Activated CD8-positive, alpha-beta T cell treated with anti-CD3 and anti-CD28 coated beads for 36 hours (primary cell): ENCODE measurements around the gene COL12A1. TPM values are rescaled to one million over a fixed set of nuclear protein-coding genes. Genes with fewer than 3 reads are reported as not detected.

ENCODE experiments used
- ATAC-seq: fragments of 200-7000 bp; cut with Tn5 transposase; one replicate; pipeline ENCODE4 v1.10.0; 2021; ENCODE audit warnings: mild to moderate bottlenecking, moderate library complexity
- CTCF ChIA-PET: fragments of 350-600 bp; sonication (Branson Sonifier 250); formaldehyde crosslinking; loops from one replicate; lab custom pipeline; 2021; ENCODE audit warnings: antibody characterized with exemption; lab: Charles Lee
- POLR2A ChIA-PET: fragments of 350-600 bp; sonication (Branson Sonifier 250); formaldehyde crosslinking; loops from one replicate; lab custom pipeline; 2021; ENCODE audit warnings: antibody characterized with exemption; lab: Charles Lee
- DNase-seq: peaks from one replicate; pipeline ENCODE4 v3.0.0-alpha.2; 2020
- H3K27ac Mint-ChIP-seq: one replicate; pipeline ENCODE4 v1.8.0; 2021; ENCODE audit warnings: mild to moderate bottlenecking, mixed read lengths
- H3K27me3 Mint-ChIP-seq: one replicate; pipeline ENCODE4 v1.8.0; 2021; ENCODE audit warnings: mixed read lengths
- H3K36me3 Mint-ChIP-seq: one replicate; pipeline ENCODE4 v1.8.0; 2021; ENCODE audit warnings: low read depth, mixed read lengths
- H3K4me1 Mint-ChIP-seq: one replicate; pipeline ENCODE4 v1.8.0; 2021; ENCODE audit warnings: low read depth, mixed read lengths
- H3K4me3 Mint-ChIP-seq: one replicate; pipeline ENCODE4 v1.8.0; 2021; ENCODE audit warnings: mild to moderate bottlenecking, moderate library complexity, mixed read lengths
- H3K9me3 Mint-ChIP-seq: one replicate; pipeline ENCODE4 v1.8.0; 2021; ENCODE audit warnings: mixed read lengths
- intact Hi-C: fragments of 100-400 bp; cut with micrococcal nuclease; formaldehyde crosslinking; loops from one replicate; pipeline ENCODE4 v1.10.0; 2022
- total RNA-seq, 2 experiments: library from RNA; stranded (reverse); gene quantifications; one replicate each; pipeline ENCODE4 v1.2.3, GENCODE V29; 2021
- TF ChIP-seq, protein P1 (sequence below): fragments of 200-600 bp; IDR thresholded peaks from one replicate; pipeline ENCODE4 v1.8.0; 2022; ENCODE audit warnings: antibody characterized with exemption, mild to moderate bottlenecking

Gene COL12A1
- total RNA-seq, 2 experiments from 2014 or later: 0.09 TPM; not detected in 1

DNA sequence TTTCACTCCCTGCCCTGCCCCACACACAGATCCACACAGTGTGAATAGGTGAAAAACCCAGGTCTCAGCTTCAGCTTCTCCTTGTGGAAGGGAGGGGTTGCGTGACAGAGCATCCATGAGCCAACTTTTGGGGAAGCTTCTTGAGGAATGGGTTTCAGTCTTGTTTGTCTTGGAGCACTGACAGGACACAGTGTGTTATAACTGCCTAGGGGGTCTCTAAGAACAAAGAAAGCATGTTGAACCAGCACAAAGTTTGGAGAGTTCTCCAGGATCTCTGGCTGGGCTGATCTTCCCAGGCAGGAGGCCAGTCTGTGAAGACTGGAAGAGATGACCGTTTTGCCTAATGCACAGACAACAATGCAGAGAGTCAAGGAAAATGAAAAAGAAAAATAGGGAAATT lies 164.5 kb downstream of the COL12A1 start:
- H3K27me3 Mint-ChIP-seq: no peaks in the 10 kb centered on the region
- H3K27ac Mint-ChIP-seq: no peak overlapping the region
- POLR2A ChIA-PET: no interaction called here
- no peaks in the 10 kb centered on the region for H3K36me3 Mint-ChIP-seq
- no peak for DNase-seq
- TF ChIP-seq, protein P1, sequence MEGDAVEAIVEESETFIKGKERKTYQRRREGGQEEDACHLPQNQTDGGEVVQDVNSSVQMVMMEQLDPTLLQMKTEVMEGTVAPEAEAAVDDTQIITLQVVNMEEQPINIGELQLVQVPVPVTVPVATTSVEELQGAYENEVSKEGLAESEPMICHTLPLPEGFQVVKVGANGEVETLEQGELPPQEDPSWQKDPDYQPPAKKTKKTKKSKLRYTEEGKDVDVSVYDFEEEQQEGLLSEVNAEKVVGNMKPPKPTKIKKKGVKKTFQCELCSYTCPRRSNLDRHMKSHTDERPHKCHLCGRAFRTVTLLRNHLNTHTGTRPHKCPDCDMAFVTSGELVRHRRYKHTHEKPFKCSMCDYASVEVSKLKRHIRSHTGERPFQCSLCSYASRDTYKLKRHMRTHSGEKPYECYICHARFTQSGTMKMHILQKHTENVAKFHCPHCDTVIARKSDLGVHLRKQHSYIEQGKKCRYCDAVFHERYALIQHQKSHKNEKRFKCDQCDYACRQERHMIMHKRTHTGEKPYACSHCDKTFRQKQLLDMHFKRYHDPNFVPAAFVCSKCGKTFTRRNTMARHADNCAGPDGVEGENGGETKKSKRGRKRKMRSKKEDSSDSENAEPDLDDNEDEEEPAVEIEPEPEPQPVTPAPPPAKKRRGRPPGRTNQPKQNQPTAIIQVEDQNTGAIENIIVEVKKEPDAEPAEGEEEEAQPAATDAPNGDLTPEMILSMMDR: no peak
- no peak for ATAC-seq
- CTCF ChIA-PET: no interaction called here
- H3K9me3 Mint-ChIP-seq: peaks cover 12% of the 10 kb centered on the region
- H3K4me3 Mint-ChIP-seq: no peak overlapping the region
- H3K4me1 Mint-ChIP-seq: no peaks in the 10 kb centered on the region
- intact Hi-C loops: no loop called here

Other genes with a start within 250 kb of the COL12A1 start
- gene COX7A2, start 37.7 kb upstream of the COL12A1 start, total RNA-seq: 100 to 1,000 TPM; 481 to 485 TPM
- gene TMEM30A, start 78.7 kb upstream of the COL12A1 start, total RNA-seq: 10 to 100 TPM; 39.7 to 39.9 TPM